Left lung (tissue), 10 donors: ENCODE measurements around the gene BANP. TPM values are rescaled to one million over a fixed set of nuclear protein-coding genes. Genes with fewer than 3 reads are reported as not detected.
"Not testable (repeated sequence)": the region's sequence is repeated elsewhere in the genome, so short reads cannot be mapped to it uniquely, and the experiment has no call there.

Experiments used
- ATAC-seq: fragments of 200-7000 bp; cut with Tn5 transposase; one replicate; pipeline ENCODE4 v1.9.1; 2020; ENCODE audit warnings: moderate library complexity
- DNase-seq, 4 donors: peaks; one replicate each; pipeline ENCODE4 v3.0.0-alpha.2; 2013 to 2020
- H3K27ac ChIP-seq, 2 donors: fragments of 200-600 bp; sonication (generic) in 1 of 2; one replicate each; pipeline versions ENCODE4 v1.5.0 to v1.8.0; 2020 to 2021
- H3K27me3 ChIP-seq, 2 donors: fragments of 200-600 bp; sonication (generic) in 1 of 2; one replicate each; pipeline versions ENCODE4 v1.5.0 to v1.8.0; 2020 to 2021
- H3K36me3 ChIP-seq, 2 donors: fragments of 200-600 bp; sonication (generic) in 1 of 2; one replicate each; pipeline versions ENCODE4 v1.5.0 to v1.8.0; 2020 to 2021
- H3K4me1 ChIP-seq, 2 donors: fragments of 200-600 bp; one replicate each; pipeline ENCODE4 v1.8.0; 2021
- H3K4me3 ChIP-seq, 2 donors: fragments of 200-600 bp; sonication (generic) in 1 of 2; one replicate each; pipeline versions ENCODE4 v1.5.0 to v1.8.0; 2020 to 2021; ENCODE audit warnings: mild to moderate bottlenecking in 1 of 2
- H3K9me3 ChIP-seq, 2 donors: fragments of 200-600 bp; sonication (generic) in 1 of 2; one replicate each; pipeline versions ENCODE4 v1.5.0 to v1.8.0; 2020 to 2021
- CTCF ChIP-seq, 2 donors: fragments of 200-600 bp; sonication (generic) in 1 of 2; IDR thresholded peaks; one replicate each; pipeline versions ENCODE4 v1.5.0 to v1.8.0; 2021; ENCODE audit warnings: antibody characterized with exemption in 2 of 2
- intact Hi-C, 2 donors: fragments of 100-400 bp; cut with DNase I; formaldehyde crosslinking; loops; one replicate each; pipeline versions ENCODE4 v1.11.2 to v1.14.2; 2022
- polyA plus RNA-seq, 6 donors: library from polyadenylated mRNA; unstranded; fragments of 120-200 nt; gene quantifications; one replicate each; pipeline ENCODE4 v1.2.1, GENCODE V29; 2013; ENCODE audit not compliant: insufficient read length in 6 of 6
- total RNA-seq, 2 donors: library from RNA; stranded (reverse); fragmentation: NEBNext Ultra II Directional; extraction: Animal tissue kit (Norgen Biotek cat#: 25700); gene quantifications; one replicate each; pipeline ENCODE4 v1.2.1, GENCODE V29; 2021
- donor health status: DM: no; HTN: yes; CAD: no.
- donor health status: DM: no; HTN: no; CAD: no.

BANP gene
- total and polyA plus RNA-seq, 8 donors: 19.3 to 35.9 (median 23.8) TPM

GRCh38 chr16:87933140-87933495 is 18.1 kb upstream of the BANP start:
- no peak for TF ChIP-seq CTCF (IDR thresholded peaks at IDR 0.05)
- intact Hi-C loops: no loop called here
- DNase-seq: no peak
- H3K9me3 ChIP-seq: no peaks in the 10 kb centered on the region
- peaks cover 0 to 11% of the 10 kb centered on the region in 2 donors for H3K27me3 ChIP-seq
- H3K27ac ChIP-seq: no peak overlapping the region
- H3K36me3 ChIP-seq: no peaks in the 10 kb centered on the region
- H3K4me1 ChIP-seq: no peaks in the 10 kb centered on the region
- no peak overlapping the region for H3K4me3 ChIP-seq
- ATAC-seq: no peak

GRCh38 chr16:87934752-87935425 is 16.3 kb upstream of the BANP start:
- intact Hi-C loops, H3K4me1 ChIP-seq, H3K27ac ChIP-seq, H3K4me3 ChIP-seq, H3K36me3 ChIP-seq, ATAC-seq, H3K9me3 ChIP-seq: not testable (repeated sequence)
- H3K27me3 ChIP-seq: peaks cover 0 to 11% of the 10 kb centered on the region in 2 donors
- peak in 1 of 4 donors; percentile 22 for DNase-seq

GRCh38 chr16:87936016-87936374 is 15.2 kb upstream of the BANP start:
- intact Hi-C loops, H3K9me3 ChIP-seq, H3K27ac ChIP-seq, H3K4me3 ChIP-seq, ATAC-seq, H3K4me1 ChIP-seq, DNase-seq, H3K36me3 ChIP-seq, H3K27me3 ChIP-seq: not testable (repeated sequence)

GRCh38 chr16:87936375-87937230 is 14.6 kb upstream of the BANP start, which contains the start of gene CA5A:
Gene CA5A (minus strand): TSS chr16:87936529. CDS start chr16:87936450, 79 bp downstream.
- TF ChIP-seq CTCF (IDR thresholded peaks at IDR 0.05): no peak
- Histone ChIP-seq H3K4me3 (no peak within 1 kb of the TSS), H3K27me3 (peaks cover 0 to 2% of the 10 kb centered on the region in 2 donors), H3K4me1 (no peaks in the 10 kb centered on the region), H3K36me3 (no peaks in the 10 kb centered on the region), H3K27ac (no peak within 1 kb of the TSS), H3K9me3 (no peaks in the 10 kb centered on the region)
- intact Hi-C loops: no loop called here
- ATAC-seq (no peak), DNase-seq (no peak)

GRCh38 chr16:87937231-87937542 is 14.0 kb upstream of the BANP start:
- H3K27ac ChIP-seq, intact Hi-C loops, H3K9me3 ChIP-seq, DNase-seq, H3K36me3 ChIP-seq, H3K4me3 ChIP-seq, H3K27me3 ChIP-seq, H3K4me1 ChIP-seq, ATAC-seq: not testable (repeated sequence)

- Histone ChIP-seq H3K36me3 (no peaks in the 10 kb centered on the region), H3K4me1 (no peaks in the 10 kb centered on the region), H3K27me3 (no peaks in the 10 kb centered on the region), H3K9me3 (no peaks in the 10 kb centered on the region), H3K27ac (no peak overlapping the region), H3K4me3 (no peak overlapping the region)
- ATAC-seq (no peak), DNase-seq (no peak)
- intact Hi-C loops: no loop called here
- no peak for TF ChIP-seq CTCF (IDR thresholded peaks at IDR 0.05)
Measured at GRCh38 chr16:87938412-87938949, 12.8 kb upstream of the BANP start.
